K562 (cell line): ENCODE data around the gene EXOSC6.
"Not testable (repeated sequence)": the region's sequence is repeated elsewhere in the genome, so short reads cannot be mapped to it uniquely, and the experiment has no call there.

ENCODE experiments used
- DNMT1 ChIP-seq: fragments of 450-650 bp; IDR thresholded peaks from 2 replicates; pipeline ENCODE4 v1.6.1; 2016; ENCODE audit warnings: antibody characterized with exemption, mild to moderate bottlenecking
- FOXM1 ChIP-seq, 2 experiments: fragments of 450-650 bp in 1 of 2; sonication (generic) in 1 of 2; formaldehyde crosslinking in 1 of 2; IDR thresholded peaks; 2 replicates each; pipeline versions ENCODE4 v1.6.1 to v1.9.0; 2017 to 2022; ENCODE audit warnings: low read depth in 2 of 2, mild to moderate bottlenecking in 2 of 2, missing genetic modification reagents in 1 of 2, moderate library complexity in 1 of 2
- HNRNPK ChIP-seq: fragments of 200-400 bp; formaldehyde crosslinking; IDR thresholded peaks from one replicate; pipeline ENCODE4 v1.6.1; 2018; ENCODE audit warnings: mild to moderate bottlenecking, low read depth, low read length; ENCODE audit not compliant: poor library complexity, severe bottlenecking
- POLR2A ChIP-seq: fragments of 450-650 bp; conservative IDR thresholded peaks from 2 replicates; pipeline ENCODE4 v1.6.1; 2016
- RNF2 ChIP-seq: sonication (generic); IDR thresholded peaks from 2 replicates; pipeline ENCODE4 v1.6.1; 2016
- SP1 ChIP-seq: sonication (generic); formaldehyde crosslinking; IDR thresholded peaks from 2 replicates; pipeline ENCODE4 v1.8.1; 2022; ENCODE audit warnings: mild to moderate bottlenecking, missing genetic modification reagents
- TAF1 ChIP-seq: IDR thresholded peaks from 2 replicates; pipeline ENCODE4 v1.6.1; 2011; ENCODE audit warnings: mild to moderate bottlenecking, low read length, moderate library complexity; ENCODE audit not compliant: insufficient read depth, control insufficient read depth, severe bottlenecking; ENCODE audit errors: extremely low read depth
- ZNF354B ChIP-seq: fragments of 250-450 bp; sonication (Bioruptor Pico); IDR thresholded peaks from 2 replicates; pipeline ENCODE4 v1.4.0; 2020
- TF ChIP-seq, protein P1 (sequence below), 3 experiments: IDR thresholded peaks in 2 of 3; conservative IDR thresholded peaks in 1 of 3; 2 replicates each; pipeline ENCODE4 v1.5.1; 2011 to 2012; ENCODE audit warnings: low read length in 3 of 3, mild to moderate bottlenecking in 3 of 3, control low read depth in 2 of 3, improper control_type of control experiment in 1 of 3, inconsistent platforms in 1 of 3, low read depth in 1 of 3, mixed read lengths in 1 of 3, moderate library complexity in 1 of 3; ENCODE audit not compliant: insufficient read depth in 2 of 3

DNA sequence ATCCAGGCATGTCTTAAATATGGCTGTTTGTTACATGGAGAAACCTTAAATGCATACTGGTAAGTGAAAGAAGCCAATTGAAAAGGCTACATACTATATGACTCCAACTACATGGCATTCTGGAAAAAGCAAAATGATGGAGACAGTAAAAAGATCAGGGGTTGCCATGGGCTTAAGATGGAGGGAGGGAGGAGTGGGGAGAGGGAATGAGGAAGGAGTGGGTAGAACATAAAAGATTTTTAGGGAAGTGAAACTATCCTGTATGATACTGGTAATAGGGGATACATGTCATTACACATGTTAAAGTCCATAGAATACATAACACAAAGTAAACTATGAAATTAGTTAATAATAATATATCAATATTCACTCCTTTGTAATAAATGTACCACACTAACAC lies 13.0 kb downstream of the EXOSC6 start:
- TF ChIP-seq, protein P1, sequence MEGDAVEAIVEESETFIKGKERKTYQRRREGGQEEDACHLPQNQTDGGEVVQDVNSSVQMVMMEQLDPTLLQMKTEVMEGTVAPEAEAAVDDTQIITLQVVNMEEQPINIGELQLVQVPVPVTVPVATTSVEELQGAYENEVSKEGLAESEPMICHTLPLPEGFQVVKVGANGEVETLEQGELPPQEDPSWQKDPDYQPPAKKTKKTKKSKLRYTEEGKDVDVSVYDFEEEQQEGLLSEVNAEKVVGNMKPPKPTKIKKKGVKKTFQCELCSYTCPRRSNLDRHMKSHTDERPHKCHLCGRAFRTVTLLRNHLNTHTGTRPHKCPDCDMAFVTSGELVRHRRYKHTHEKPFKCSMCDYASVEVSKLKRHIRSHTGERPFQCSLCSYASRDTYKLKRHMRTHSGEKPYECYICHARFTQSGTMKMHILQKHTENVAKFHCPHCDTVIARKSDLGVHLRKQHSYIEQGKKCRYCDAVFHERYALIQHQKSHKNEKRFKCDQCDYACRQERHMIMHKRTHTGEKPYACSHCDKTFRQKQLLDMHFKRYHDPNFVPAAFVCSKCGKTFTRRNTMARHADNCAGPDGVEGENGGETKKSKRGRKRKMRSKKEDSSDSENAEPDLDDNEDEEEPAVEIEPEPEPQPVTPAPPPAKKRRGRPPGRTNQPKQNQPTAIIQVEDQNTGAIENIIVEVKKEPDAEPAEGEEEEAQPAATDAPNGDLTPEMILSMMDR (IDR thresholded peaks at IDR 0.05 in 2 of 3, conservative IDR thresholded peaks at IDR 0.05 in 1 of 3; ENCODE audit: insufficient read depth in 2 of 3, low read depth in 1 of 3, low read length in 3 of 3) = not testable (repeated sequence)
- not testable (repeated sequence) for TF ChIP-seq SP1 (CRISPR knock-in tag); DNMT1; POLR2A; HNRNPK; TAF1; FOXM1 (IDR thresholded peaks at IDR 0.05; ENCODE audit: low read depth); FOXM1 (CRISPR knock-in tag; IDR thresholded peaks at IDR 0.05; ENCODE audit: low read depth); ZNF354B (CRISPR knock-in tag); RNF2
